Measurements from ENCODE around the gene GLCCI1.

DNA sequence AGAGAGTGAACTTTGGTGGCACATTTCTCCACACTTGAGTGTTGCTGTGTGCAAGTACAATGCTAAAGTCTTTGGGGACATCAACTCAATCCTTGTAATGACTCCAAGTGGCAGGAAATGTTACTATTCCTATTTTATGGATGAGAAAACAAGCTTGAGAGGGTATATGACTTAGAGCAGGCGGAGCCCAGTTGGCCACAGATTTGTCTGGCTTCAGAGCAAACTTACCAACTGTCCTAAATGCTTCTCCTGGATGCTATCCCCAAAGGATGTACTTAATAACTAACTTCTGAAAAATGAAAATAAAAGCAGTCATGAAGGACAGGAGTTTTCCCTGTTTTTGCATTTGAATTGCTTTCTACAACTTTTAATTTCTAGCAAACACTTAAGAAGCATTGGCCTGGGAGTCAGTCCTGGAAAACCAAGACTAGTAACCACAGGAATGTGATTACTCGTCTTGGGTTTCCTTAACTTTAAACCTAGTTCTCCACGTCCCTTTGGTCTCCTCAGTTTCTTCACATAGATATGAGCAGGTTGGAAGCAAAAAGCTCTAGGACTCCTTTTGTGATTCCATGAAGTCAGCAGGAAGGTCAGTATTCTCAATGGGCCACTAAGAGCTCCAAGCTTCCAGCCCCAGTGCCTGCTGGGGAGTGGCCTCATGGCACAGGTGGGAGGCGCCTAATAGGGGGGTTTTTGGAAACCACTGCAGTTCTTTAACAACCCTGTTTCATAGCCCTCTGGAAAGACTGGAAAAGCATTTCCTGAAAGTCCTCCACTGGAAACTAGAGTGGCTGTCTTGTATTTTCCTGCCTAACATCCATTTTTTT is 140.8 kb downstream of the GLCCI1 start:
- TF ChIP-seq, protein P1, sequence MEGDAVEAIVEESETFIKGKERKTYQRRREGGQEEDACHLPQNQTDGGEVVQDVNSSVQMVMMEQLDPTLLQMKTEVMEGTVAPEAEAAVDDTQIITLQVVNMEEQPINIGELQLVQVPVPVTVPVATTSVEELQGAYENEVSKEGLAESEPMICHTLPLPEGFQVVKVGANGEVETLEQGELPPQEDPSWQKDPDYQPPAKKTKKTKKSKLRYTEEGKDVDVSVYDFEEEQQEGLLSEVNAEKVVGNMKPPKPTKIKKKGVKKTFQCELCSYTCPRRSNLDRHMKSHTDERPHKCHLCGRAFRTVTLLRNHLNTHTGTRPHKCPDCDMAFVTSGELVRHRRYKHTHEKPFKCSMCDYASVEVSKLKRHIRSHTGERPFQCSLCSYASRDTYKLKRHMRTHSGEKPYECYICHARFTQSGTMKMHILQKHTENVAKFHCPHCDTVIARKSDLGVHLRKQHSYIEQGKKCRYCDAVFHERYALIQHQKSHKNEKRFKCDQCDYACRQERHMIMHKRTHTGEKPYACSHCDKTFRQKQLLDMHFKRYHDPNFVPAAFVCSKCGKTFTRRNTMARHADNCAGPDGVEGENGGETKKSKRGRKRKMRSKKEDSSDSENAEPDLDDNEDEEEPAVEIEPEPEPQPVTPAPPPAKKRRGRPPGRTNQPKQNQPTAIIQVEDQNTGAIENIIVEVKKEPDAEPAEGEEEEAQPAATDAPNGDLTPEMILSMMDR (IDR thresholded peaks at IDR 0.05; ENCODE audit: low read depth, low read length, missing input control), result no peak
- TF ChIP-seq GABPA (IDR thresholded peaks at IDR 0.05 in 1 of 2, conservative IDR thresholded peaks at IDR 0.05 in 1 of 2) (no peak), RAD21 (IDR thresholded peaks at IDR 0.05) (no peak), SP1 (IDR thresholded peaks at IDR 0.05) (no peak), ZBTB33 (IDR thresholded peaks at IDR 0.05) (no peak), RXRA (IDR thresholded peaks at IDR 0.05) (no peak), EGR1 (IDR thresholded peaks at IDR 0.05; ENCODE audit: low read depth in 2 of 2) (no peak), TAF1 (conservative IDR thresholded peaks at IDR 0.05) (no peak), YY1 (IDR thresholded peaks at IDR 0.05) (no peak), JUND (IDR thresholded peaks at IDR 0.05) (no peak), ATF3 (IDR thresholded peaks at IDR 0.05) (no peak), HNF4G (IDR thresholded peaks at IDR 0.05) (no peak)
- TF ChIP-seq, protein P2, sequence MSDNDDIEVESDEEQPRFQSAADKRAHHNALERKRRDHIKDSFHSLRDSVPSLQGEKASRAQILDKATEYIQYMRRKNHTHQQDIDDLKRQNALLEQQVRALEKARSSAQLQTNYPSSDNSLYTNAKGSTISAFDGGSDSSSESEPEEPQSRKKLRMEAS (IDR thresholded peaks at IDR 0.05), result no peak
- TF ChIP-seq, protein P3, sequence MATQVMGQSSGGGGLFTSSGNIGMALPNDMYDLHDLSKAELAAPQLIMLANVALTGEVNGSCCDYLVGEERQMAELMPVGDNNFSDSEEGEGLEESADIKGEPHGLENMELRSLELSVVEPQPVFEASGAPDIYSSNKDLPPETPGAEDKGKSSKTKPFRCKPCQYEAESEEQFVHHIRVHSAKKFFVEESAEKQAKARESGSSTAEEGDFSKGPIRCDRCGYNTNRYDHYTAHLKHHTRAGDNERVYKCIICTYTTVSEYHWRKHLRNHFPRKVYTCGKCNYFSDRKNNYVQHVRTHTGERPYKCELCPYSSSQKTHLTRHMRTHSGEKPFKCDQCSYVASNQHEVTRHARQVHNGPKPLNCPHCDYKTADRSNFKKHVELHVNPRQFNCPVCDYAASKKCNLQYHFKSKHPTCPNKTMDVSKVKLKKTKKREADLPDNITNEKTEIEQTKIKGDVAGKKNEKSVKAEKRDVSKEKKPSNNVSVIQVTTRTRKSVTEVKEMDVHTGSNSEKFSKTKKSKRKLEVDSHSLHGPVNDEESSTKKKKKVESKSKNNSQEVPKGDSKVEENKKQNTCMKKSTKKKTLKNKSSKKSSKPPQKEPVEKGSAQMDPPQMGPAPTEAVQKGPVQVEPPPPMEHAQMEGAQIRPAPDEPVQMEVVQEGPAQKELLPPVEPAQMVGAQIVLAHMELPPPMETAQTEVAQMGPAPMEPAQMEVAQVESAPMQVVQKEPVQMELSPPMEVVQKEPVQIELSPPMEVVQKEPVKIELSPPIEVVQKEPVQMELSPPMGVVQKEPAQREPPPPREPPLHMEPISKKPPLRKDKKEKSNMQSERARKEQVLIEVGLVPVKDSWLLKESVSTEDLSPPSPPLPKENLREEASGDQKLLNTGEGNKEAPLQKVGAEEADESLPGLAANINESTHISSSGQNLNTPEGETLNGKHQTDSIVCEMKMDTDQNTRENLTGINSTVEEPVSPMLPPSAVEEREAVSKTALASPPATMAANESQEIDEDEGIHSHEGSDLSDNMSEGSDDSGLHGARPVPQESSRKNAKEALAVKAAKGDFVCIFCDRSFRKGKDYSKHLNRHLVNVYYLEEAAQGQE (IDR thresholded peaks at IDR 0.05), result no peak

Measured in liver (tissue), 3 donors.